Measurements from ENCODE around the gene CHRNA4.

Gene CHRNA4

GRCh38 chr20:63357921-63358905 lies 2.9 kb downstream of the CHRNA4 start:
- no peak for DNase-seq (ENCODE audit: insufficient read length)
- no peak for FAIRE-seq

GRCh38 chr20:63356931-63357879 lies 3.9 kb downstream of the CHRNA4 start:
- DNase-seq (ENCODE audit: insufficient read length) (no peak), FAIRE-seq (no peak)
- no peak for TF ChIP-seq POLR2A (IDR thresholded peaks at IDR 0.05; ENCODE audit: low read depth, low read length)
- no peak for TF ChIP-seq POLR2AphosphoS5 (IDR thresholded peaks at IDR 0.05; ENCODE audit: low read depth, low read length)
- TF ChIP-seq TAF1 (IDR thresholded peaks at IDR 0.05; ENCODE audit: borderline replicate concordance, low read depth, low read length): no peak

More at GRCh38 chr20:63357921-63358905, 2.9 kb downstream of the CHRNA4 start:
- TF ChIP-seq POLR2AphosphoS5 (IDR thresholded peaks at IDR 0.05; ENCODE audit: low read depth, low read length) (no peak), TAF1 (IDR thresholded peaks at IDR 0.05; ENCODE audit: borderline replicate concordance, low read depth, low read length) (no peak), POLR2A (IDR thresholded peaks at IDR 0.05; ENCODE audit: low read depth, low read length) (no peak)

DNA sequence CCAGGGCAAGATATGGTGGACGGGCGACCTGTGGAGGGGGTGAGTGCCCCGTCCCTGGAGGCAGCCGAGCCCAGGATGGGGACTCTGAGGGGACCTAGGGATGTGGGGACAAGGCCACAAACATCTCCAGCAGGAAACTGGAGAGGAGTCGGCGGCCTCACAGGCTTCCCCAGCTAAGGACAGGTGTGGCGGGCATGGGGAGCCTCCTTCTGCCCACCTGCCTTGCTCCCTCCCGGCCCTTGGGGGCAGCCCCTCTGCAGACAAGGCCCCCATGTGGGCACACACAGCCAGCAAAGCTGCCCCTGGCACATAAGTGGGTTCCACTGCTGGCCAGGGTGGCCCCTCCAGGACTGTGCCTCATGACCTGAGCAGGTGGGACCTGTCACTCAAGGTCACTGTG lies 4.6 kb downstream of the CHRNA4 start:
- DNase-seq (ENCODE audit: insufficient read length): no peak

DNA sequence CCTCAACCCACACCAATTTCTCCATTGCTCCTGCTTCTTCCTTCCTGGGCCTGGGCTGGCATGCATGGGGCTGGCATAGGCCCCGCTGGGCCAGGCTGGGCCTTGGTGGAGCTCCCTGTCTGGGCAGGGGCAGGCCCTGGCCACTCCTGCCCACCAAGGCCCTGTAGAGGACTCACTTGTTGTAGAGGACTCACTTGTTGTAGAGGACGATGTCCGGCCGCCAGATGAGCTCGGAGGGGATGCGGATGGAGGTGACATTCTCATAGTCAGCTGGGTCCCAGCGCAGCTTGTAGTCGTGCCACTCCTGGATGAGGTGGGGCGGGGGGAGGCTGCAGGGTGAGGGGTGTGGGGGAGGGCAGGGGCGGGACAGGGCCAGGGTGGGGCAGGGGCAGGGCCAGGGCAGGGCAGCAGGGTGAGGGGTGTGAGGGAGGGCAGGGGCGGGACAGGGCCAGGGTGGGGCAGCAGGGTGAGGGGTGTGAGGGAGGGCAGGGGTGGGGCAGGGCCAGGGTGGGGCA lies 5.3 kb downstream of the CHRNA4 start:
- FAIRE-seq: no peak
- TF ChIP-seq TAF1 (IDR thresholded peaks at IDR 0.05; ENCODE audit: borderline replicate concordance, low read depth, low read length) (no peak), POLR2A (IDR thresholded peaks at IDR 0.05; ENCODE audit: low read depth, low read length) (no peak), POLR2AphosphoS5 (IDR thresholded peaks at IDR 0.05; ENCODE audit: low read depth, low read length) (no peak)
- no peak for DNase-seq (ENCODE audit: insufficient read length)

More for the DNA sequence above, 4.6 kb downstream of the CHRNA4 start:
- no peak for FAIRE-seq
- TF ChIP-seq POLR2AphosphoS5 (IDR thresholded peaks at IDR 0.05; ENCODE audit: low read depth, low read length): no peak
- TF ChIP-seq POLR2A (IDR thresholded peaks at IDR 0.05; ENCODE audit: low read depth, low read length): no peak
- no peak for TF ChIP-seq TAF1 (IDR thresholded peaks at IDR 0.05; ENCODE audit: borderline replicate concordance, low read depth, low read length)

GRCh38 chr20:63354636-63355350 lies 6.4 kb downstream of the CHRNA4 start:
- DNase-seq (ENCODE audit: insufficient read length): no peak
- TF ChIP-seq TAF1 (IDR thresholded peaks at IDR 0.05; ENCODE audit: borderline replicate concordance, low read depth, low read length) (no peak), POLR2A (IDR thresholded peaks at IDR 0.05; ENCODE audit: low read depth, low read length) (no peak), POLR2AphosphoS5 (IDR thresholded peaks at IDR 0.05; ENCODE audit: low read depth, low read length) (no peak)
- no peak for FAIRE-seq

GRCh38 chr20:63352811-63353221 lies 8.3 kb downstream of the CHRNA4 start:
- FAIRE-seq: no peak
- DNase-seq (ENCODE audit: insufficient read length): no peak
- TF ChIP-seq POLR2AphosphoS5 (IDR thresholded peaks at IDR 0.05; ENCODE audit: low read depth, low read length) (no peak), POLR2A (IDR thresholded peaks at IDR 0.05; ENCODE audit: low read depth, low read length) (no peak), TAF1 (IDR thresholded peaks at IDR 0.05; ENCODE audit: borderline replicate concordance, low read depth, low read length) (no peak)

GRCh38 chr20:63351811-63352591 lies 9.1 kb downstream of the CHRNA4 start:
- no peak for TF ChIP-seq TAF1 (IDR thresholded peaks at IDR 0.05; ENCODE audit: borderline replicate concordance, low read depth, low read length)
- TF ChIP-seq POLR2AphosphoS5 (IDR thresholded peaks at IDR 0.05; ENCODE audit: low read depth, low read length): no peak
- TF ChIP-seq POLR2A (IDR thresholded peaks at IDR 0.05; ENCODE audit: low read depth, low read length): no peak
- no peak for DNase-seq (ENCODE audit: insufficient read length)
- no peak for FAIRE-seq

DNA sequence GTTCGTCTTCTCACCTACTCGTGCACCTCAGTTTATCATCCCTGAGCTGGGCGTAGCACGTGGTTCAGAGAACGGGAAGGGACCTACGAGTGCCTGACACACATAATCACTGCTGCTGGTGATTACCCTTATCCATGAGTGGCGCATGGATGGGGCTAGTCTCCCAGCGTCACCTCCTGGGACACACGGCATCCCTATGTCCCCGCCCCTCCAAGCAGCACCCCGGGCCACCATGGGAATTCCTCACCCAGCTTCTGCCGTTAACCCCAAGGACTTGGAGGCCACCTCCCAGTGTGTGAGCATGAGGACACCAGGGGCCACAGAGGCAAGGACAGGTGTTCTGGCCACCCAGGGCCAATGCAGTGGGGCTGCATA lies 9.8 kb downstream of the CHRNA4 start:
- FAIRE-seq (no peak), DNase-seq (ENCODE audit: insufficient read length) (no peak)
- TF ChIP-seq POLR2A (IDR thresholded peaks at IDR 0.05; ENCODE audit: low read depth, low read length) (no peak), TAF1 (IDR thresholded peaks at IDR 0.05; ENCODE audit: borderline replicate concordance, low read depth, low read length) (no peak), POLR2AphosphoS5 (IDR thresholded peaks at IDR 0.05; ENCODE audit: low read depth, low read length) (no peak)

DNA sequence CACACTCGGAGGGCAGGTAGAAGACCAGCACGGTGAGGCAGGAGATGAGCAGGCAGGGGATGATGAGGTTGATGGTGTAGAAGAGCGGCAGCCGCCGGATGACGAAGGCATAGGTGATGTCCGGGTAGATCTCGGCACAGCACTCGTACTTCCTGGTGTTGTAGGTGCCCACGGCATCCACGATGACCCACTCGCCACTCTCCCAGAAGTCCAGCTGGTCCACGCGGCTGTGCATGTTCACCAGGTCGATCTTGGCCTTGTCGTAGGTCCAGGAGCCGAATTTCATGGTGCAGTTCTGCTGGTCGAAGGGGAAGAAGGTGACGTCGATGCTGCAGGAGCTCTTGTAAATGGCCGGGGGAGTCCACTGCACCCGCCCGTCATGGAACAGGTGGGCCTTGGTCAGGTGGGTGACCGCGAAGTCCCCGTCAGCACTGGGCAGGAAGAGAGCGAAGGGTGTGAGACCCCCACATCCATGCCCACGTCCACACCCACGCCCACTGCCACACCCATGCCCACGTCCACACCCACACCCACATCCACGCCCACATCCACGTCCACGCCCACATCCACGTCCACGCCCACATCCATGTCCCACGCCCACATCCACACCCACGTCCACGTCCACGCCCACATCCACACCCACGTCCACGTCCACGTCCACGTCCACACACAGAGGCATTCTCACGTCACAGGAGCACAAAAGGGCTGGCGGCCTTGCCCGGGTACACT lies 10.4 kb downstream of the CHRNA4 start:
- no peak for FAIRE-seq
- TF ChIP-seq TAF1 (IDR thresholded peaks at IDR 0.05; ENCODE audit: borderline replicate concordance, low read depth, low read length) (no peak), POLR2A (IDR thresholded peaks at IDR 0.05; ENCODE audit: low read depth, low read length) (no peak), POLR2AphosphoS5 (IDR thresholded peaks at IDR 0.05; ENCODE audit: low read depth, low read length) (no peak)
- DNase-seq (ENCODE audit: insufficient read length): no peak

All from GM12892 (cell line).